Measurements from ENCODE around the gene ALDH1L2. TPM values are rescaled to one million over a fixed set of nuclear protein-coding genes. Genes with fewer than 3 reads are reported as not detected.
"Not testable (repeated sequence)": the region's sequence is repeated elsewhere in the genome, so short reads cannot be mapped to it uniquely, and the experiment has no call there.

ALDH1L2 gene
- total RNA-seq, 1 donor from 2014 or later, result 2.7 TPM

DNA sequence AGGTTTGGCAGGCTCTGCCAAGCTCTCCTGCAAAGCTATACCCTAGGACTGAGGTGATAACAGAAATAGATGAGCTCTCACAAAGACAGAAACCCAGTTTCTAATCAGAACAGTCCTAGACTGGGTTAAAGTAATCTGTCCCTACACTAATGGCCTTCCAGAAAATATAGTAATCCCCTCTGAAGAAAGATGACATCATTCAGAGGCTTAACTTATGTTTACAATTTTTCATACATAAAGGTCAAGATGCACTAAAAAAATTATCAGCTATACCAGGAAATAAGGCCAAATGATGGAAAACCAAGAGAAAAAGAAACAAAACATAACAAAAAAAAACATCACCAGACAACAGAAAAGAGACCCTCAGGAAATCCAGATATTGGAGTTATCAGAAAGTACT is 18.4 kb upstream of the ALDH1L2 start:
- peaks cover 16% of the 10 kb centered on the region for H3K4me1 Mint-ChIP-seq (ENCODE audit: unreplicated experiment)
- H3K27me3 Mint-ChIP-seq, result peaks cover 3% of the 10 kb centered on the region
- no peak for DNase-seq (ENCODE audit: extremely low spot score, unreplicated experiment)
- no peaks in the 10 kb centered on the region for H3K36me3 Mint-ChIP-seq
- TF ChIP-seq, protein P1, sequence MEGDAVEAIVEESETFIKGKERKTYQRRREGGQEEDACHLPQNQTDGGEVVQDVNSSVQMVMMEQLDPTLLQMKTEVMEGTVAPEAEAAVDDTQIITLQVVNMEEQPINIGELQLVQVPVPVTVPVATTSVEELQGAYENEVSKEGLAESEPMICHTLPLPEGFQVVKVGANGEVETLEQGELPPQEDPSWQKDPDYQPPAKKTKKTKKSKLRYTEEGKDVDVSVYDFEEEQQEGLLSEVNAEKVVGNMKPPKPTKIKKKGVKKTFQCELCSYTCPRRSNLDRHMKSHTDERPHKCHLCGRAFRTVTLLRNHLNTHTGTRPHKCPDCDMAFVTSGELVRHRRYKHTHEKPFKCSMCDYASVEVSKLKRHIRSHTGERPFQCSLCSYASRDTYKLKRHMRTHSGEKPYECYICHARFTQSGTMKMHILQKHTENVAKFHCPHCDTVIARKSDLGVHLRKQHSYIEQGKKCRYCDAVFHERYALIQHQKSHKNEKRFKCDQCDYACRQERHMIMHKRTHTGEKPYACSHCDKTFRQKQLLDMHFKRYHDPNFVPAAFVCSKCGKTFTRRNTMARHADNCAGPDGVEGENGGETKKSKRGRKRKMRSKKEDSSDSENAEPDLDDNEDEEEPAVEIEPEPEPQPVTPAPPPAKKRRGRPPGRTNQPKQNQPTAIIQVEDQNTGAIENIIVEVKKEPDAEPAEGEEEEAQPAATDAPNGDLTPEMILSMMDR (conservative IDR thresholded peaks at IDR 0.05), result no peak
- H3K4me3 Mint-ChIP-seq, result no peak overlapping the region
- H3K27ac Mint-ChIP-seq, result peak overlapping the region; percentile 51
- H3K9me3 Mint-ChIP-seq, result no peaks in the 10 kb centered on the region

DNA sequence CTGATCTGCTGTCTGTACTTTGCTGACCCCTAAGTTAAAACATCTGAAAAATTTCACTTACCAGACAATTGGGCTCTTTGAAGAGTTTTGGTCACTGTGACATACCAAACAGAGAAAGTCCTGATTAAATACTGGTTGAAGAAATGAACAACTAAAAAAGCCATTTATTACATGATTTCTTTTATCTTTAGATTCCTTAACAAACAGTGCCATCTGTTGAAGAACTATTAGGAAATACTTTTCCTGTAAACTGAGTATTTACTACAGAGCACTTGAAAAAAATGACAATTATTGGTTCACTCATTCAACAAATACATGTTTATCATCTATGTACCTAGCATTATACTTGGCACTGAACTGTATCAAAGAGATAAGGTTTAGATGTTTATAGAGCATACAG is 16.7 kb upstream of the ALDH1L2 start:
- Mint-ChIP-seq H3K9me3 (no peaks in the 10 kb centered on the region), H3K4me1 (ENCODE audit: unreplicated experiment) (peaks cover 4% of the 10 kb centered on the region), H3K4me3 (no peak overlapping the region), H3K27me3 (peaks cover 4% of the 10 kb centered on the region), H3K27ac (no peak overlapping the region), H3K36me3 (no peaks in the 10 kb centered on the region)
- TF ChIP-seq, protein P1 (conservative IDR thresholded peaks at IDR 0.05), result no peak
- DNase-seq (ENCODE audit: extremely low spot score, unreplicated experiment), result no peak

DNA sequence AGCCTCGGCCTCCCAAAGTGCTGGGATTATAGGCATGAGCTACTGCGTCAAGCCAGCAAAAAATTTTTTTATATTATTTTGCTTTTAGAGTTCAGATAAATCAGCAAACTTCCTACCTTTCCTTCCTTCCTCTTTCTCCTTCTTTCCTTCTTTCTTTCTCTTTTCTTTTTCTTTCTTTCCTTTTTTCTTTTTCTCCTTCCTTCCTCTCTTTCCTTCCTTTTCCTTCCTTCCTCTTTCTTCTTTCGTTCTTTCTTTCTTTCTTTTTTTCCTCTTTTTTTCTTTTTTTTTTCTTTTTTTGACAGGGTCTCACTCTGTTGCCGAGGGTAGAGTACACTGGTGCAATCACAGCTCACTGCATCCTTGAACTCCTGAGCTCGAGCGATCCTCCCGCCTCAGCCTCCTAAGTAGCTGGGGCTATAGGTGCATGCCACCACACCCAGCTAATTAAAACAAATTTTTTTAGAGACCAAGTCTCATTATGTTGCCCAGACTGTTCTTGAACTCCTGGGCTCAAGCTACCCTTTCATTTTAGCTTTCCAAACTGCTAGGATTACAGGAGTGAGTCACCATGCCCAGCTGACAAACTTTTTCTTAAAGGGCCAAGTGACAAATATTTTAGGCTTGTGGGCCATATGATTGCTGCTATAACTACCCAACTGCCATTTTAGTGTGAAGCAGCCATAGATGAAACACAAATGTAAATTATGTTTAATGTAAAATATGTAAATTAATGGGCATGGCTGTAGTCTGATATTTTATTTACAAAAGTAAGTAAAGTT is 16.1 kb upstream of the ALDH1L2 start:
- Mint-ChIP-seq H3K27ac (no peak overlapping the region), H3K9me3 (no peaks in the 10 kb centered on the region), H3K36me3 (no peaks in the 10 kb centered on the region), H3K27me3 (peaks cover 4% of the 10 kb centered on the region), H3K4me3 (no peak overlapping the region), H3K4me1 (ENCODE audit: unreplicated experiment) (peaks cover 4% of the 10 kb centered on the region)
- DNase-seq (ENCODE audit: extremely low spot score, unreplicated experiment), result no peak
- TF ChIP-seq, protein P1 (conservative IDR thresholded peaks at IDR 0.05), result no peak

DNA sequence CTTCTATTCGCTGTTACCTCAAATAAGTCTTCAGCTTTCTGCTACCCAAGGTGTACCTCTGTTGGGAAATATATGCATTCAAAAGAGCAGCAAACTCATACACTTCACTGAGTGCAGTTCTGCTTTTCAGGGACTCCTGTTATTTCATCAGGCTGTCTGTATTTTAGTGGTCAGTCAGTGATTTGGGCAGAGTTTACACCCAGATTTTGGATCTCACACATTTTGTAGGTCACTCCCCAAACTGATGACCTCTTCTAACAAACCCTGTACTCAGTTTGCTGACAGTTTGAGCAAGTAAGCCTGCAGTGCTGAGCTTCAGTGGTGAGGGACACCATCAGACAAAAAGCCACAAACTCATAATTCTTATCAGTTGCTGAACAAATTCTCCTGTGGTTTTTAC is 15.1 kb upstream of the ALDH1L2 start:
- Mint-ChIP-seq H3K4me3 (no peak overlapping the region), H3K36me3 (no peaks in the 10 kb centered on the region), H3K27me3 (peaks cover 4% of the 10 kb centered on the region), H3K27ac (no peak overlapping the region), H3K9me3 (no peaks in the 10 kb centered on the region), H3K4me1 (ENCODE audit: unreplicated experiment) (peaks cover 4% of the 10 kb centered on the region)
- TF ChIP-seq, protein P1 (conservative IDR thresholded peaks at IDR 0.05), result no peak
- DNase-seq (ENCODE audit: extremely low spot score, unreplicated experiment), result no peak

DNA sequence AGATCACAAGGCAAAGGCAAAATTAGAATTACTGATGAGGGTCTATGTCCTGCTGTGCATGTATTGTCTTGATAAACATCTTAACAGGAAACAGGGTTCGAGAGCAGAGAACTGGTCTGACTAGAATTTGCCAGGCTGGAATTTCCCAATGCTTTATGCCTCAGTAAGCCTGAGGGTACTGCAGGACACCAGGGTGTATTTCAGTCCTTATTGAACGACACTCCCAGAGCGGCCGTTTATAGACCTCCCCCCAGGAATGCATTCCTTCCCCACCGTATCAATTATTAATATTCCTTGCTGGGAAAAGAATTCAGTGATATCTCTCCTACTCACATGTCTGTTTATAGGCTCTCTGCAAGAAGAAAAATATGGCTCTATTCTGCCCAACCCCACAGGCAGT is 11.1 kb upstream of the ALDH1L2 start:
- not testable (repeated sequence) for DNase-seq (ENCODE audit: extremely low spot score, unreplicated experiment); H3K27ac Mint-ChIP-seq; H3K4me1 Mint-ChIP-seq (ENCODE audit: unreplicated experiment)

DNA sequence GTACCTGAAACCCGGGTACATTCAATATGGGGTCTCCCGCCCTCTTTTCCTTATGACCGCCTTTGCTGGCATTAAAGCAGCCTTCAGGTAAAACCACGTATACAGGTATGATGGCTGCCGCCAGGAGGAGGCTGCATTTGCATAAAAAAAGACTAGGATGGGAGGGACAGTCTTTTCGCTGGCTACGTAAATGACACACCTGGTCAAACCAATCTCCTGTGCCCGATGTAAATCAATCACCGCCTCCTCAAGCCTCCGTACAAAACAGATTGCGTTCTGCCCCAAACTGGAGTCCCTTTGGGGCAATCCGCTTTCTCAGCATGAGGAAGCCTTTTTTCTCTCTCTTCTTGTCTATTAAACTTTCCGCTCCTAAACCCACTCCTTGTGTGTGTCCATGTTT is 8.1 kb upstream of the ALDH1L2 start:
- DNase-seq (ENCODE audit: extremely low spot score, unreplicated experiment), result no peak
- Mint-ChIP-seq H3K27ac (peak overlapping the region; percentile 76), H3K9me3 (peaks cover 4% of the 10 kb centered on the region), H3K36me3 (peaks cover 3% of the 10 kb centered on the region), H3K4me1 (ENCODE audit: unreplicated experiment) (peaks cover 5% of the 10 kb centered on the region), H3K4me3 (peak overlapping the region; percentile 79), H3K27me3 (peaks cover 16% of the 10 kb centered on the region)
- TF ChIP-seq, protein P1 (conservative IDR thresholded peaks at IDR 0.05), result no peak

More for the DNA sequence above, 11.1 kb upstream of the ALDH1L2 start:
- not testable (repeated sequence) for H3K9me3 Mint-ChIP-seq, H3K4me3 Mint-ChIP-seq, H3K36me3 Mint-ChIP-seq
- H3K27me3 Mint-ChIP-seq, result peaks cover 20% of the 10 kb centered on the region

Measured in type B pancreatic cell (in vitro differentiated cells).